GM19240 (cell line): ENCODE results near the gene GPC1.

ENCODE experiments used
- DNase-seq: peaks from one replicate; pipeline ENCODE4 v3.0.0; 2011; ENCODE audit warnings: low spot score; ENCODE audit not compliant: insufficient read length

The GPC1 gene

GRCh38 chr2:240440704-240441320 lies 5.3 kb downstream of the GPC1 start:
- no peak for DNase-seq

- no peak for DNase-seq
These were observed 6.0 kb downstream of the GPC1 start for GRCh38 chr2:240441326-240441992.

- DNase-seq = no peak
These were observed 6.5 kb downstream of the GPC1 start for GRCh38 chr2:240441993-240442411.

GRCh38 chr2:240442891-240443715 lies 7.6 kb downstream of the GPC1 start:
- DNase-seq = no peak

GRCh38 chr2:240443891-240444301 lies 8.4 kb downstream of the GPC1 start:
- DNase-seq = no peak

- DNase-seq = no peak
These were observed 9.0 kb downstream of the GPC1 start for GRCh38 chr2:240444464-240444863.

- DNase-seq = no peak
These were observed 10.6 kb downstream of the GPC1 start for GRCh38 chr2:240445961-240446663.

GRCh38 chr2:240446664-240447175 lies 11.3 kb downstream of the GPC1 start:
- DNase-seq = no peak

- no peak for DNase-seq
These were observed 11.9 kb downstream of the GPC1 start for GRCh38 chr2:240447331-240447730.

- DNase-seq = no peak
These were observed 12.5 kb downstream of the GPC1 start for GRCh38 chr2:240447934-240448333.

- no peak for DNase-seq
These were observed 13.2 kb downstream of the GPC1 start for GRCh38 chr2:240448387-240449274.

- no peak for DNase-seq
These were observed 14.5 kb downstream of the GPC1 start for GRCh38 chr2:240449764-240450531.

- DNase-seq = no peak
These were observed 15.2 kb downstream of the GPC1 start for GRCh38 chr2:240450532-240451107.

- DNase-seq = no peak
These were observed 15.7 kb downstream of the GPC1 start for GRCh38 chr2:240451108-240451611.

- DNase-seq = no peak
These were observed 16.5 kb downstream of the GPC1 start for GRCh38 chr2:240451791-240452461.

GRCh38 chr2:240452462-240453256 lies 17.2 kb downstream of the GPC1 start:
- DNase-seq = no peak

- no peak for DNase-seq
These were observed 18.1 kb downstream of the GPC1 start for GRCh38 chr2:240453461-240454105.
